NCI-H460 (cell line): ENCODE results near the gene CLDN11. TPM values are rescaled to one million over a fixed set of nuclear protein-coding genes. Genes with fewer than 3 reads are reported as not detected.

Experiments
- DNase-seq: peaks from one replicate; pipeline ENCODE4 v3.0.0-alpha.2; 2016; ENCODE audit warnings: low read depth; ENCODE audit errors: extremely low read depth
- polyA plus RNA-seq: library from polyadenylated mRNA; depleted of rRNA; stranded (reverse); fragments of >200 nt; gene quantifications from 2 replicates; pipeline ENCODE4 v1.2.3, GENCODE V29; 2014; cell fraction: nucleus; rRNA removed
- total RNA-seq: library from RNA; depleted of rRNA; stranded (reverse); fragments of >200 nt; shearing (Covaris generic); gene quantifications from 2 replicates; pipeline ENCODE4 v1.2.3, GENCODE V29; 2014; rRNA removed

CLDN11 gene
- total RNA-seq: 0.38 and 0.72 TPM in 2 replicates
- polyA plus RNA-seq: 5.9 and 9.8 TPM in 2 replicates

DNA sequence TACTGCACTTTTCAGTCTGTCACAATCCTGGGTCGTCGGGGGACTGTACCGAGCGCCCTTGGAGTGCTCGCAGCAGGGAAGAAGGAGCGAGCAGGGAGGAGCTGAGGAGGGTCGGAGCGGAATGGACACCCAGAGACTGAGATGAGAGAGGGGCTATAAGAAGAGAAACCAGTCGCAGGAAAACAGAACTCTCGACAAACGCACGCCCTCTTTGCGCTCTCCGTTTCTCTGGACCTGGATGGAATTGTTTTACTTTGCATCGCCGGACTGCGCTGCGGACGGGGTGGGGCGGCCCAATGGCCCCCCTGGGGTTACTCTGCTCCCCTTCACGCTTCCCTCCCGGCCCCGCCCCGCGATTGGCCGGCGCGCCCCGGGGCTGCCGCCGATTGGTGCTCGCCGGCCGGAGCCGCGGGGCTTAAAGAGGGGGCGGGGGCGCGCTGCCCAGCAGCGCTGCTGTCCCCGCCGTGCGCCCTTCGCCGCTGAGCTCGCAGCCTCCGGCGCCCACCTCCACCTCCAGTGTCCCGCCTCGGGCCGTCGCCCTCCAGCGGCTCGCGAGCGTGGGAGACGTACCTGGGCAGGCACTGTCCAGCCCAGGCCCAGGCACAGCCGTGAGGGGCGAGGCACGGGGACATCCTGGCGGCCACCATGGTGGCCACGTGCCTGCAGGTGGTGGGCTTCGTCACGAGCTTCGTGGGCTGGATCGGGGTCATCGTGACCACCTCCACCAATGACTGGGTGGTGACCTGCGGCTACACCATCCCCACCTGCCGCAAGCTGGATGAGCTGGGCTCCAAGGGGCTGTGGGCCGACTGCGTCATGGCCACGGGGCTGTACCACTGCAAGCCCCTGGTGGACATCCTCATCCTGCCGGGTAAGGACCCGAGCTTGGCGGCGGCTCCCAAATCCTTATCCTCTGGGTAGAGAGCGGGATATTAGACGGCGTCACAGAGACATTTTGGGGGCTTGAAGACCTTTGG, at the start of gene CLDN11:
TSS of gene CLDN11 (plus strand) at position 447 of the 977 bp plus-strand sequence. CDS start at position 646, 199 bp downstream.
- peak; percentile 11 for DNase-seq

DNA sequence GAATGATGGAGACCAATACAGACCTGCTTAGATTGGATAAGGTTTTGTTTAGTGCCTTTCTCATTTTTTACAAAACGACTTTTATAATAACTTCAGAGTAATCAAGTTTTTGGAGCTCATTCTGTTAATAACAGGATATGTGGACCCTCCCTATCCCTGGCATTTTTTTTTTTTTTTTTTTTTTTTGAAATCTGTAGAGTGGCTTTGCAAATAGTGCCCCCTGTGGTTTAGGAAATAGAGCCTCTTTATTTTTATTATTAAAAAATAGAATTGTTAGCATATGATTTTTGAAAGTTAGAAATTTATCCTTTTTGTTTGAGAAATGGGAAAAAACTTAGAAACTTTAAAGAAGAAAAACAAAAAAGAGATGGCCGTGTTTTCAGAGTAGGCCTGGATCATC, 49.7 kb upstream of the CLDN11 start:
- DNase-seq: no peak

DNA sequence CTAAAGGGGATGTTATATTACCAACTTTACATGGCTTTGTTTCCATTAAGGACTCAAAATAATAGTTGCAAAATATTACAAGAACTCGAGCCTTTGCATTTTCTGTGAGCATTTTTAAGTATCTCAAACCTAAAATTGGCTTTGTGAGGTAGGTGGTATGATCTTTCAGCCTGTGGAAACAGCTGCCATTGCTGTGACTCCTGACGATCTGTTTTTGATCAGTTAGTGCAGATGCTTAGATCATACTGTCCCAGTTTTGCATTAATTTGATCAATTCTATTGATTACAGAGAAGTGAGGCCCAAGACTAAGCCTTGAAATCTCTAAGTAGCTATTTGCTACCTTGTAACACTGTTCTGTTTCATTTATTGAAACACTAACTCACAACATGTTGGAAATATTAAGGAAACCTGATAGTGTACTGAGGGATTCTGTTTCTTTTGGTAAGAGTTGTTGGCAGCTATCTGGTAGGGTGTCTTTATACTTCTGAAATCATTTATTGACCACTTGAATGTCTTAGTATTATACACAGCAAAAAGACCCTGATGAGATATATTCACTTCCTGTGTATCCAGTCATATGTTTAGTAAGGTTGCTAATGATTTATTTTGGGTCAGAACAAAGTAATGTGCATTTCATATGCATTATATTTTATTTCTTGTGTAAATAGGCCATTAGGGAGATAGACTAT, 46.3 kb upstream of the CLDN11 start:
- DNase-seq: no peak

DNA sequence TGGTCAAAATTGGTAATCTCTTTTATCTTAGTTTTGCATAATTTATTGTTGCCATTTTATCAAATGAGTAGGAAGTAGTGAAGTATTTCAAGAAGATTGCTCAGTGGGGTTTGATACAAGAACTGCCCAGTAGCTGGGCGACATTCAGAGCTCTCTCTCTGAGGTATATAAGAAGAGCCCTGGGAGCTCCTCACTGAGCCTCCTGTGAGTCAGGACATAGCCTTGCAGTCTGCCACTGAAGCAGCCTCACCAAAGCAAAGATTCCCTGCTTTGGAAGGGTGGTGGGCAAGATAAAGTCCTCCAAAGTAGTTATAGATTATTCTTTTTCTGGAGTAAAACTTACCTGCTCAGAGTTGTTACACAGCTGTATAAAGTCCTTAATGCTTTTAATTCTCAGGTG, 35.1 kb upstream of the CLDN11 start:
- DNase-seq: no peak

DNA sequence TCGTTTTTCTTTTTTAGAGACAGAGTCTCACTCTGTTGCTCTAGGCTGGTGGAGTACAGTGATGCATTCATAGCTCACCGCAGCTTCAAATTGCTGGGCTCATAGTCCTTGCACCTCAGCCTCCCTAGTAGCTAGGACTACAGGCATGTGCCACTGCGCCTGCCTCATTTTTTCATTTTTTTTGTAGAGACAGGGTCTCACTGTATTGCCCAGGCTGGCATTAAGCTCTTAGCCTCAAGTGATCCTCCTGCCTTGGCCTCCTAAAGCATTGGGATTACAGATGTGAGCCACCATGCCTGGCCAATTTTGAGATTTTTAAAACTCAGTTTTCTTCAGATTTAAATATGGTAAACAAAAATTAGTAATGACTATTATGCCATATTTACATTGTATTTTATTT, 32.2 kb upstream of the CLDN11 start:
- DNase-seq: no peak

DNA sequence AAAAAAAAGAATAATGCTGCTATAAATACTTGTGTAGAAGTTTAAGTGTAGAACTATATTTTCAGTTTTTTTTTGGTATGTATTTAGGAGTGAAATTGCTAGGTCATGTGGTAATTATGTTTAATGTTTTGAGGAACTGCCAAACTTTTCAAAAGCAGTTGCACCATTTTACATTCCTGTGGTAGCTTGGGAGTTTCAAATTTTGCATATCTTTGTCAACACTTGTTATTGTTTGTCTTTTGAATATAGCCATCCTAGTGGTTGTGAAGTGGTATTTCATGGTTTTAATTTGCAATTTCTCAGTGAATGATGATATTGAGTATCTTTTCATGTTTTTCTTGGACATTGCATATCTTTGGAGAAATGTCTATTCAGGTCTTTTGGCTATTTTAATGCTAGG, 30.7 kb upstream of the CLDN11 start:
- no peak for DNase-seq

DNA sequence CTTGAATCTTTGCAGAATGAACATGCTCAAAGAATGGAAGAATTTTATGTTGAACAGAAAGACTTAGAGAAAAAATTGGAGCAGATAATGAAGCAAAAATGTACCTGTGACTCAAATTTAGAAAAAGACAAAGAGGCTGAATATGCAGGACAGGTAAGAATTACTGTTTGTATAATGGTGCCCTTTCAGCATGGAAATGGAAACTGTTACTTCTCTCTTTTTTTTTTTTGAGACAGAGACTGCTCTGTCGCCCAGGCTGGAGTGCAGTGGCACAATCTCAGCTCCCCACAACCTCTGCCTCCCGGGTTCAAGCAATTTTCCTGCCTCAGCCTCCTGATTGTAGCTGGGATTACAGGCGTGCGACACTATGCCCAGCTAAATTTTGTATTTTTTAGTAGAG, 27.6 kb upstream of the CLDN11 start:
- no peak for DNase-seq

DNA sequence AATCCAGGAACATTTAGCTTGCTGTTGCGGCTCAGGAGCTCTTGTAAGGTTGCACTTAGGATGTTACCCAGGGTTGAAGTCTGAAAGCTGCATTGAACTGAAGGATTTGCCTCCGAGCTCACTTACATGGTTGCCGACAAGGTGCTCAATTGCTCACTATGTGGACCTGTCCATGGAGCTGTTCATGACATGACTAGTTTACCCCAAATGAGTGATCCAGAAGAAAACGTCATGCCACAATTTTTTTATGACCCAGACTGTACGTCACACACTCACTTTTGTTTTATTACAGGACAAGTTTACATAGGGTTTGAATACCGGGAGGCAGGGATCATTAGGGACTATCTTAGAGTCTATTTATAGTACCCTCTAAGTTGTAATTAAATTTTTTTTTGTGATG, 21.0 kb upstream of the CLDN11 start:
- DNase-seq: no peak

DNA sequence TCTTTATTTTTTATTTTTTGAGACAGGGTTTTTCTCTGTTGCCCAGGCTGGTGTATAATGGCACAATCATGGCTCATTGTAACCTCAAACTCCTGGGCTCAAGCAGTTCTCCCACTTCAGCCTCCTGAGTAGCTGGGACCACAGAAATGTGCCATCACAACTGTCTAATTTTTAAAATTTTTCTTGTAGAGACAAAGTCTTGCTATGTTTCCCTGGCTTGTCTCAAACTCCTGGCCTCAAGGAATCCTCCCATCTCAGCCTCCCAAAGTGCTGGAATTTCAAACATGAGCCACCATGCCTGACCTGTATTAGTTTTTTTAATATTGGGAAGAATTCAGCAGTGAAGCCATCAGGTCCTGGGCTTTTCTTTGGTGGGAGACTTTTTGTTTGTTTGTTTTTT, 13.6 kb upstream of the CLDN11 start:
- no peak for DNase-seq

DNA sequence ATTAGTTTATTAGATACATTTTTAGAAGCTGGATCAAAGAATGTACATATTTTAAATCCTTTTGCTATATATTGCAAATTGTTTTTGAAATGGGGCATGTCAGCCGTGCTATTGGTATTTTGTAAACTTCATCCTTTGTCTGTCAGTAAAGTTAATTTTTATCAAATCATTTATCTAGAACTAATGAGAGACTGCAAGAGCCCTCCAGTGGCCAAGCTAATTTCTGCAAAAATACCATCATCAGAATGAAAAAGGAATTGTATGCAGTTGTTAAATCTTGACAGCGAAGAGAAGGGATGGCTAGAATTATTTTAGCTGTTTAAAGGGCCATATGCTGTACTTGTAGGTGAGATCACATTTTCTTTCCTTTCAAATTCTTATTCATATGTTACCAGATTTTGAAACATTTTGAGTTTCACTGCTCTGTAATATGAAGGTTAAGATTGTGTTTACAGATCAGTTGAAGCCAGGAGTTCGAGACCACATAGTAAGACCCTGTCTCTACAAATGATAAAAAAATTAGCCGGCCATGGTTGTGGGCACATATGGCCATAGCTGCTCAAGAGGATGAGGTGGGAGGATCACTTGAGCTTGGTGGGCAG, 8.1 kb upstream of the CLDN11 start:
- peak; percentile 16 for DNase-seq

DNA sequence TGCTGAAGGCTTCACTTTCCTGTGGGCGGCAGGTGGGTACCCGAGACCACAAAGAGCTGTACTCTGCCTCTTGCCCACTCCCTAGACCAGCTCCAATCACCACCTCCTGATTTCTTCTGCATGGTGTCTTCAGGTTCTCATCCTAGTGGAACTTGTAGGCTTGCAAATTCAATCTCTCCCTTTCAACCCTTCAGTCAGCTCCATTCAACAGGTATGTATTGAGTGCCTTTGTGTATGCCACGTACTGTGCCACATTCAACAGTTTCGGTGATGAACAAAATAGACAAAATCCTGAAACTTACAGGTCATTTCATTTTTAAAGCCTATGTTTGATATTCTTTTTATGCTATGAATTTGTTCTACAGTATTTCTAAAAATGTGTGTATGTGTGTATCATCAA, 5.4 kb upstream of the CLDN11 start:
- DNase-seq: no peak

DNA sequence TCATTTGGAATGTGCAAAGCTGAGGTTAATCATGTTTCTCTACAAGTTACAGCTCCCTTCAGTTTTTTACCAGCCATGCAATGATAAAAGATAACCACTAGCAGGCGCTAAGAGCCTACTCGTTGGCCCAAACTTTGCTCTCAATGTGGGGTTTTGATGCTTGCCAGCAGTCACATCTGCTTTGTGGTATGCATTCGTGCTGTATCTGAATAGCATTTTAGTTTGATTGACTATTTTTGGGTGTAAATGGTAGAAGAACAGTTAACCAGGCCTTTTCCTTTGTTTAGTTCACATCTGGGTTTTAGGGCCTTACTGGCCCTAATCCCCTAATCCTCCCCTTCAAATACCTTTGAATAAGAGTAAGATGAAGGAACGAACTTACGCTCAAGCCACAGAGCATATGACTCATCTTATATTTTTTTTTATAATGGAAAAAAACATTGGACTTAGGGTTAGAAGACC, 4.4 kb upstream of the CLDN11 start:
- peak; percentile 56 for DNase-seq

DNA sequence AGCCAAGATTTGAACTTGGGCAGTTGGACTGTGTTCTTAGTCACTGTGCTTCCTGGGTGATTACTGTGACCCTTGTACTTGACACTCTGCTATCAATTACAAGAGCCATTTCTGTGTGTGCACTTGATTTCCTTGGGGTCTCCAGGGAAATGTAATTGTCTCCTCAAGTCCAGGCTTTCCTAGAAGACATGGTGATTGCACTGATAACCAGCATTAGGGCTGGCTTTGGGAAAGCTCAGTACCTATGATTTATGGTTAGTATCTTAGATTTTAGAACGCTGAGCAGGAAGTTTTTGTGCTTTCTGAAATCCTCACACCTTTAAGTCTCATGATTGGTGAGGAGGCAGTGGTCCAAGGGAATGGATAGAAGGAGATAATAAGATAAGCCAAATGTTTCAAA, 1.6 kb upstream of the CLDN11 start:
- no peak for DNase-seq

DNA sequence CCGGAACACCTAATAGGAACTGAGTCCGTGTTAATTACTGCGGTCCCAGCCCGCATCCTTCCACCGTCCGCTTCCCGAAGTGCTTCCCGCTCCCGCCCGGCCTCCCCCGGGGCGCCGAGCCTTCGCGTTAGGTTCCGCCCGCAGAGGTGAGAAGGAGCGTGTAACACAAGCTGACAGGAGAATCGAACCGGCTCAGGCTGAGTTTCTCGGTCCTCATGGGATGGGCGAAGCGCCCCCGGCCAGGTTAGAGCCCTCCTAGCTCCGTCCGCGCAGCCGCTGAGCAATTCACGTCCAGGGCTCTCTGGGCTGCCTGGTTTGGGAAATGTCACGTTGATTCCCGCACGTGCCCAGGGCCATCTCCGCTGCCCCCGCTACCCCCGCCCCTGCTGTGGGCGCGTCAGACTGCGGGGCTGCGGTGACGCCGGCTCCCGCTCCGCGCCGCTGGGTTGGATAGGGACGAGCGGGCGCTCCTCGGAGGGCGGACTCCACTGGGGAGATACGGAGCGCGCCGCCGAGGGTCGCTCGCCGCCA, 954 bp downstream of the CLDN11 start:
- no peak for DNase-seq

DNA sequence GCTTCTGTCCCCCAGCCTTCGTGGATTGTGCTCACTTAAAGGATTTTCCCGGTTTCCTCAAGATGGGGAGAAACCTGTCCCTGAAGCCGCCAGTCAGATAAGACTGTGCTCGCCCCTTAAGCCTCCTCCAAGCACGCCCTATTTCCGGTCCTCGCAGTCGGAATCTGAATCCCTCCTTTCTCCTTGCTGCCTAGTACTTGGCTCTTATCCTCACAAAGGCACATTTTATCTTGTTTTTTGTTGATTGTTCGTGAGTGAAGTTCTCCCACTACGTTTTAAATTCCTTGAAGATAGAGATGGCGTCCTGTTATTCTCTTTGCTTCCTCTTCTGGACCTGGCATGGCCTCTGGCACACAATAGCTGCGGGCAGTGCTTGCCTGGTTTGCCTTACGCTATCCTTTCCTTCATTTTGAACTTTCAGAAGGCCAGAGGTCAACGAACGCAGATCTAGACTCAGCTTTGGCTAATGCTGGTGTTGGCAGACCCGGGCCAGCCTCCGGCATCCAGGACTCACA, 1.7 kb downstream of the CLDN11 start:
- DNase-seq: no peak

DNA sequence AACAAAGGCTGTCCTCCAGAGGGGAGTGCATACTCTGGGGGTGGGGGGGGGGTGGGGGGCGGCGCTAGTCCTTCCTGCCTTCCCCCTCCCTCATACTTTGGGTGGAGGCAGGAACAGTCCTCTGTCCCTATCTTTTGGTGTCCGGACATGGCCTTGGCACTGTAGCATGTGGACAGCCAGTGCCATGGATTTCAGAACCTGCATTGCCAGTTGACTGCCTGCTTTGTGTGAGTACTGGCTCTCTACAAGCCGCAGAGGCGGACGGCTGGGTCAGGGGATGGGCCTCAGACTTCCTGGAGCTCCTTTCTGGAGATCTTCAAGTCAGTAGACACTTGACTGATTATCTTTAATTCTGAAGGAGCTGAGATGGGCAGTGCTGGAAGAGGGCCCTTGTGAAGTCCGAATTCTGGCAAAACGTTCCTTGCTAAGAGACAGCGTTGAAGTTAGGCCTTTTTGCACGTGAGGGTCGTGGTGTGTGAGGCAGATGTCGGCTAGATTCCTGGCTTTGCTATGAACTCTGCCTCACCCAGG, 2.5 kb downstream of the CLDN11 start:
- DNase-seq: no peak

DNA sequence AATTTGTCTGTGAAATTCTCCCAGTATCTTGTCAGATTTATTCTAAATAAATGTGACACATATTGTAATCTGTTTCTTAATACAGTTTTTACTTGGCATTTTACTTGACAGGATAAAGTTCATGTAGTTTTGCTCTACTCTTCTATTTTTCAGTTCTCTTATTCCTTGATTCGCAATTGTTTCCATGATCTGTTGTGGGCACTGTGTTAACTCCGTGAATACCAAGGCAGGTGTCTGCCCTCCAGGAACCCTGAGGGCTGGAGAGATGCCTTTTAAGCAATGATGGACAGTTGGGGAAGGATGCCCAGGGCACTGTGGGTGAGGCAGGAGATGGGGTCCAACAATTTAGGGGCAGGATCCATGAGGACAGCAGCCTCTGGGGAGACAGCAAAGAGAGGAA, 3.1 kb downstream of the CLDN11 start:
- no peak for DNase-seq

DNA sequence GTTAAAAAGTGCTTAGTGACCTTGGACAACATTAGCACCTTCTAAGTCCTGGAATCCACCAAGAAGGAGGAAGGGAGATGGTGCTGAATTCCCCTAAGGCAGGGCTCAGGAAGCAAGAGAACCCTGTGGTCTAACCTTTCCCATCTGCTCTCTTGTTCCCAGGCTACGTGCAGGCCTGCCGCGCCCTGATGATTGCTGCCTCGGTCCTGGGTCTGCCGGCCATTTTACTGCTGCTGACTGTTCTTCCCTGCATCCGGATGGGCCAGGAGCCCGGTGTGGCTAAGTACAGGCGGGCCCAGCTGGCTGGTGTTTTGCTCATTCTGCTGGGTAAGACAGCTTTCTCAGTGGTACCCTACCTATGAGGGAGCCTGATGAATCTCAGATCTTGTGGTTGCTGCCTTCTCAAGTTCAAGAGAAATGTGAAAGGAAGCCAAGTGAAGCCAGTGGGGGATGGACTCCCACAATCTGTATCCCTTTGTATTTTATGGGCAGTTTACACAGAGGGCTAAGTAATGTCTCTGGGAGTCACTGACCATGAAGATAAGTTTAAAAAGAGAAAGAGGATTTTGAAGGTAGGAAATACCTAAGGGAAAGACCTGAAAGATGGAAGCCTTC, 4.4 kb downstream of the CLDN11 start:
- no peak for DNase-seq

DNA sequence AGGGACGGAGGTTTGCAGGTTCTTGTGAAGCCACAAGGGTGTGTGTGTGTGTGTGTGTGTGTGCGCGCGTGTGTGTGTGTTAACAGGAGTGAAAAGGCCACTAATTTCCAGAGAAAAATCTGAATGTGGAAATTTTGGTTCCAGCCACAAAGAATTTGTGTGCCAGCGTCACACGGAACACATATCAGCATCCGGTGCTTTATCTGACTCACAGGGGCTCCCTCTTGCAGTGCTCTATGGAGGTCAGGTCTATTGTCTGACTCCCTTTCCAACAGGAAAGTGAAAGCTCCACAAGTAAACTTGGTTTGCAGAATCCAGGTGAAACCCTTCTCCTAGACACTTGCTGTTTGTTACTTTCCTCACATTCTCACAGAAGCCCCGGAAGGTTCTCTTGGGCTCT, 6.2 kb downstream of the CLDN11 start:
- no peak for DNase-seq
